HFFc6 (cell line): ENCODE measurements around the gene TMC3. TPM values are rescaled to one million over a fixed set of nuclear protein-coding genes. Genes with fewer than 3 reads are reported as not detected.

Experiments used
- DNase-seq: peaks from one replicate; pipeline ENCODE4 v3.0.0-alpha.2; 2018
- H3K27ac Mint-ChIP-seq: 2 replicates; pipeline ENCODE4 v1.8.0; 2020; ENCODE audit warnings: mild to moderate bottlenecking, mixed read lengths
- H3K27me3 Mint-ChIP-seq: 2 replicates; pipeline ENCODE4 v1.8.0; 2021; ENCODE audit warnings: mild to moderate bottlenecking, moderate library complexity, mixed read lengths; ENCODE audit not compliant: insufficient read depth
- H3K36me3 Mint-ChIP-seq: 2 replicates; pipeline ENCODE4 v1.8.0; 2021; ENCODE audit warnings: low read depth, mixed read lengths
- H3K4me1 Mint-ChIP-seq: 2 replicates; pipeline ENCODE4 v1.8.0; 2020; ENCODE audit warnings: low read depth, mixed read lengths
- H3K4me3 Mint-ChIP-seq: 2 replicates; pipeline ENCODE4 v1.8.0; 2020; ENCODE audit warnings: mild to moderate bottlenecking, moderate library complexity, mixed read lengths
- H3K9me3 Mint-ChIP-seq: 2 replicates; pipeline ENCODE4 v1.8.0; 2020; ENCODE audit warnings: mild to moderate bottlenecking, mixed read lengths
- CTCF ChIP-seq: fragments of 200-600 bp; sonication (generic); IDR thresholded peaks from 2 replicates; pipeline ENCODE4 v1.5.0; 2021; ENCODE audit warnings: antibody characterized with exemption, mild to moderate bottlenecking
- total RNA-seq, 6 experiments: library from RNA; stranded (reverse); fragmentation: NEBNext Ultra II Directional; extraction: Animal tissue kit (Norgen Biotek cat#: 25700); gene quantifications; 2 replicates in 1 of 6; 3 replicates in 5 of 6; pipeline ENCODE4 v1.2.3, GENCODE V29; 2021

The TMC3 gene
- total RNA-seq, 6 experiments from 2014 or later, result not detected

GRCh38 chr15:81297603-81298575 is 76.1 kb downstream of the TMC3 start:
- Mint-ChIP-seq H3K9me3 (no peaks in the 10 kb centered on the region), H3K4me1 (peaks cover 12% of the 10 kb centered on the region)
- TF ChIP-seq CTCF, result no peak

GRCh38 chr15:81297147-81297572 is 76.9 kb downstream of the TMC3 start:
- TF ChIP-seq CTCF, result no peak
- Mint-ChIP-seq H3K4me3 (no peak overlapping the region), H3K27ac (no peak overlapping the region), H3K4me1 (peaks cover 12% of the 10 kb centered on the region), H3K36me3 (no peaks in the 10 kb centered on the region), H3K9me3 (no peaks in the 10 kb centered on the region), H3K27me3 (peaks cover 17% of the 10 kb centered on the region)
- DNase-seq, result peak; percentile 29

More at GRCh38 chr15:81297603-81298575, 76.1 kb downstream of the TMC3 start:
- Mint-ChIP-seq H3K27me3 (peaks cover 10% of the 10 kb centered on the region), H3K27ac (no peak overlapping the region), H3K4me3 (no peak overlapping the region), H3K36me3 (no peaks in the 10 kb centered on the region)
- DNase-seq, result no peak

- Mint-ChIP-seq H3K4me1 (peaks cover 12% of the 10 kb centered on the region), H3K27ac (no peak overlapping the region), H3K27me3 (peaks cover 20% of the 10 kb centered on the region), H3K36me3 (no peaks in the 10 kb centered on the region), H3K4me3 (no peak overlapping the region), H3K9me3 (no peaks in the 10 kb centered on the region)
- TF ChIP-seq CTCF, result no peak
- DNase-seq, result no peak
These were observed 77.3 kb downstream of the TMC3 start for GRCh38 chr15:81296673-81297072.

GRCh38 chr15:81296186-81296585 is 77.8 kb downstream of the TMC3 start:
- no peak for DNase-seq
- Mint-ChIP-seq H3K27me3 (peaks cover 24% of the 10 kb centered on the region), H3K9me3 (no peaks in the 10 kb centered on the region), H3K4me3 (no peak overlapping the region), H3K27ac (no peak overlapping the region), H3K36me3 (no peaks in the 10 kb centered on the region), H3K4me1 (peaks cover 12% of the 10 kb centered on the region)
- TF ChIP-seq CTCF, result no peak

GRCh38 chr15:81295486-81296121 is 78.4 kb downstream of the TMC3 start:
- Mint-ChIP-seq H3K27ac (no peak overlapping the region), H3K36me3 (no peaks in the 10 kb centered on the region), H3K27me3 (peaks cover 20% of the 10 kb centered on the region), H3K9me3 (no peaks in the 10 kb centered on the region), H3K4me1 (peaks cover 12% of the 10 kb centered on the region), H3K4me3 (no peak overlapping the region)
- no peak for TF ChIP-seq CTCF
- no peak for DNase-seq
